Stimulated activated naive CD4-positive, alpha-beta T cell treated with Interleukin-2 at 50 U/mL for 16 hours (primary cell): Measurements from ENCODE around the gene PTGIR.

ENCODE experiments used
- DNase-seq: peaks from one replicate; lab custom pipeline; 2025; lab: John Stamatoyannopoulos, UW

The PTGIR gene

GRCh38 chr19:46601318-46602224 lies 23.3 kb downstream of the PTGIR start, which contains the start of gene CALM3:
Gene CALM3 (plus strand): TSS chr19:46601330. CDS start chr19:46601435, 105 bp downstream.
- no peak for DNase-seq

- DNase-seq = peak; percentile 94
These were observed 24.2 kb downstream of the PTGIR start for GRCh38 chr19:46600384-46601317.

- no peak for DNase-seq
These were observed 25.0 kb downstream of the PTGIR start for GRCh38 chr19:46599716-46600373.

- no peak for DNase-seq
These were observed 26.4 kb downstream of the PTGIR start for GRCh38 chr19:46598372-46598917.

- DNase-seq = no peak
These were observed 28.9 kb downstream of the PTGIR start for GRCh38 chr19:46596008-46596407.

GRCh38 chr19:46591870-46592269 lies 33.0 kb downstream of the PTGIR start:
- DNase-seq = no peak

GRCh38 chr19:46591254-46591653 lies 33.6 kb downstream of the PTGIR start:
- no peak for DNase-seq

GRCh38 chr19:46587861-46588260 lies 37.0 kb downstream of the PTGIR start:
- DNase-seq = no peak

GRCh38 chr19:46586294-46586693 lies 38.6 kb downstream of the PTGIR start:
- DNase-seq = no peak

GRCh38 chr19:46585539-46585938 lies 39.4 kb downstream of the PTGIR start:
- DNase-seq = no peak

GRCh38 chr19:46580247-46580646 lies 44.6 kb downstream of the PTGIR start:
- DNase-seq = no peak

GRCh38 chr19:46579361-46579879 lies 45.5 kb downstream of the PTGIR start:
- peak; percentile 57 for DNase-seq

- no peak for DNase-seq
These were observed 46.4 kb downstream of the PTGIR start for GRCh38 chr19:46578450-46578849.

- peak; percentile 63 for DNase-seq
These were observed 50.4 kb downstream of the PTGIR start for GRCh38 chr19:46574533-46574932.

- DNase-seq = no peak
These were observed 51.0 kb downstream of the PTGIR start for GRCh38 chr19:46573679-46574498.

GRCh38 chr19:46571495-46571894 lies 53.4 kb downstream of the PTGIR start:
- no peak for DNase-seq
